ENCODE data around the gene TPCN1. TPM values are rescaled to one million over a fixed set of nuclear protein-coding genes. Genes with fewer than 3 reads are reported as not detected.

TPCN1 gene
- total and polyA plus RNA-seq, 4 donors = 20.8 to 61.7 (median 30.7) TPM

- Histone ChIP-seq H3K27me3 (ENCODE audit: control insufficient read depth in 3 of 3, insufficient read depth in 3 of 3, low read length in 2 of 3) (no peaks in the 10 kb centered on the region), H3K9me3 (ENCODE audit: control insufficient read depth in 4 of 4, insufficient read depth in 3 of 4, low read length in 3 of 4) (peaks cover 0 to 6% (median 5%) of the 10 kb centered on the region in 4 donors), H3K4me1 (ENCODE audit: control insufficient read depth in 5 of 5, insufficient read depth in 5 of 5, low read length in 5 of 5) (peaks cover 0 to 5% (median 3%) of the 10 kb centered on the region in 5 donors), H3K9ac (ENCODE audit: insufficient read depth in 1 of 2, low read length in 2 of 2) (no peak overlapping the region), H3K36me3 (ENCODE audit: control insufficient read depth in 4 of 4, insufficient read depth in 4 of 4, low read length in 4 of 4) (peaks cover 14 to 40% (median 32%) of the 10 kb centered on the region in 4 donors), H3K27ac (ENCODE audit: low read depth in 1 of 2, low read length in 1 of 2) (no peak overlapping the region), H3K4me3 (no peak overlapping the region)
- 80 to 86% methylated on average over 4 of the region's 4 CpGs for WGBS, 2 donors
- no peak for TF ChIP-seq CTCF (IDR thresholded peaks at IDR 0.05; ENCODE audit: control extremely low read depth, extremely low read depth)
- ATAC-seq (ENCODE audit: insufficient read depth, low FRiP score) (no peak), DNase-seq (no peak)
Observed at GRCh38 chr12:113180333-113180732, 40.9 kb upstream of the TPCN1 start.

GRCh38 chr12:113181975-113182374 is 39.3 kb upstream of the TPCN1 start:
- DNase-seq (no peak), ATAC-seq (ENCODE audit: insufficient read depth, low FRiP score) (no peak)
- TF ChIP-seq CTCF (IDR thresholded peaks at IDR 0.05; ENCODE audit: control extremely low read depth, extremely low read depth) = no peak
- 89 to 92% methylated on average over 3 of the region's 3 CpGs for WGBS, 2 donors
- Histone ChIP-seq H3K4me3 (no peak overlapping the region), H3K9me3 (ENCODE audit: control insufficient read depth in 4 of 4, insufficient read depth in 3 of 4, low read length in 3 of 4) (peaks cover 0 to 6% (median 4%) of the 10 kb centered on the region in 4 donors), H3K4me1 (ENCODE audit: control insufficient read depth in 5 of 5, insufficient read depth in 5 of 5, low read length in 5 of 5) (peaks cover 0 to 14% (median 10%) of the 10 kb centered on the region in 5 donors), H3K27ac (ENCODE audit: low read depth in 1 of 2, low read length in 1 of 2) (no peak overlapping the region), H3K27me3 (ENCODE audit: control insufficient read depth in 3 of 3, insufficient read depth in 3 of 3, low read length in 2 of 3) (no peaks in the 10 kb centered on the region), H3K9ac (ENCODE audit: insufficient read depth in 1 of 2, low read length in 2 of 2) (no peak overlapping the region), H3K36me3 (ENCODE audit: control insufficient read depth in 4 of 4, insufficient read depth in 4 of 4, low read length in 4 of 4) (peaks cover 6 to 35% (median 27%) of the 10 kb centered on the region in 4 donors)

DNA sequence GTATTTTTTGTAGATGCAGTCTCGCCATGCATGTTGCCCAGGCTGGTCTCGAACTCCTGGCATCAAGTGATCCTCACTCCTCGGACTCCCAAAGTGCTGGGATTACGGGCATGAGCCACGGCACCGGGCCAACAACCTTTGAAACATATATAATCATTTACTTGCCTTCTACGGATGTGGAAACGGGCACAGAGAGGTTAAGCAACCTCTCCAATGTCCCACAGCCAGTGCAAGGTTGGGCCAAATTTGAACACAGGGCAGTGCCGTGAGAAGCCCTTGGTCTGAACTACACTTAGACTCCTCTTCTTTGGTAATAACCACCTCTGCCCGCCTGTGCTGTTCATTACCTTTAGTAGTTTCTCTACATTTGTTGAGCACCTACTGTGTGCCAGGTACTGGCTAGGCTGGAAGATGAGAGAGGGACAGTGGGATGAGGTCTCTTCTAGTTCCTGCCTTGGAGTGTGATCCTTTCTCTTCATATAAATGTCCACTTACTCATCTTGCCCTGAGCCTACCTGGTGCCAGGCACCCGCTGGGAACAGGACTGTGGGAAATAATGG is 38.2 kb upstream of the TPCN1 start:
- H3K36me3 ChIP-seq (ENCODE audit: control insufficient read depth in 4 of 4, insufficient read depth in 4 of 4, low read length in 4 of 4) = peaks cover 0 to 23% (median 16%) of the 10 kb centered on the region in 4 donors
- H3K27ac ChIP-seq (ENCODE audit: low read depth in 1 of 2, low read length in 1 of 2) = no peak overlapping the region
- no peak for DNase-seq
- 96 to 97% methylated on average over 11 of the region's 11 CpGs for WGBS, 2 donors
- no peak overlapping the region for H3K4me3 ChIP-seq
- no peak for TF ChIP-seq CTCF (IDR thresholded peaks at IDR 0.05; ENCODE audit: control extremely low read depth, extremely low read depth)
- no peak for ATAC-seq (ENCODE audit: insufficient read depth, low FRiP score)
- H3K9me3 ChIP-seq (ENCODE audit: control insufficient read depth in 4 of 4, insufficient read depth in 3 of 4, low read length in 3 of 4) = no peaks in the 10 kb centered on the region
- no peaks in the 10 kb centered on the region for H3K27me3 ChIP-seq (ENCODE audit: control insufficient read depth in 3 of 3, insufficient read depth in 3 of 3, low read length in 2 of 3)
- H3K4me1 ChIP-seq (ENCODE audit: control insufficient read depth in 5 of 5, insufficient read depth in 5 of 5, low read length in 5 of 5) = peaks cover 0 to 14% (median 10%) of the 10 kb centered on the region in 5 donors
- no peak overlapping the region for H3K9ac ChIP-seq (ENCODE audit: insufficient read depth in 1 of 2, low read length in 2 of 2)
